ENCODE measurements around the gene SMTN. TPM values are rescaled to one million over a fixed set of nuclear protein-coding genes. Genes with fewer than 3 reads are reported as not detected.
A peak's percentile ranks its signal among the peaks of the same experiment; 100 is the strongest.

Gene SMTN
- total and polyA plus RNA-seq, 9 of the 15 experiments (the other 6 are each of a cell fraction or from before 2014, with no cell fraction given), result 2.5 to 41.1 (median 16.1) TPM

DNA sequence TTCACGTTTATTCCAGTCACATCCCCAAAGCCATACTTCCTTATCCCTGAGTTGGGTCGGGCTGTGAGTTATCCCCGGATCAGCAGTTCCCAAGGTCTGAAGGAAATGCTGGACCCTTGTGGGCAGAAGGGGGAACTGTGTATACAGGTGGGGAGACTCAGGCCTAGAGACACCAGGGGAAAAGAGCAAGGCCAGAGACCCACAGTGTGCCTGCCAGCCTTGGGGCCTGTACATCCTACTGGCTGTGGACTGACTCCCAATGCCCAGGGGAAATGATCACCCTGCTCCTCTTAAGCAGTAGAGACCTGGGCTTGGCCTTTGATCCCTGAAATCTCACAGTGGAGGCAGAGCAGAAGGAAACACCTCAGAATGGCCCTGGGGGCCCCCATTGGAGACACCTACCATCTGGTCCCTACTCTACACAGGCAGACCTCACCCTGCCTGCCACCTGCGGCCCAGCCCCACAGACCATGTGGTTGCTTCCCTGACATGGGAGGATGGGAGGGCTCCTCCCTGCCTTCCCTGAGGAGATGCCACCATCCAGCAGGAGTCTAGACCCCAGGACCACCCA lies 25.0 kb downstream of the SMTN start:
- H3K36me3 ChIP-seq (ENCODE audit: control insufficient read depth, insufficient read depth, low read length), result peaks cover under 1% of the 10 kb centered on the region; the same call in 1 of the 3 replicates
- TSS peak; percentile 63 for BruUV-seq (replicated peaks)
- intact Hi-C loops (cut with micrococcal nuclease), result loop anchor here (2.0 kb wide), 1 partner anchor 43 kb away; no protein-coding TSS in a partner anchor
- H3K9ac ChIP-seq (ENCODE audit: insufficient read depth in 1 of 2, low read depth in 2 of 2, low read length in 2 of 2), result no peak overlapping the region
- no peaks in the 10 kb centered on the region for H3K9me3 ChIP-seq (replicated peaks; ENCODE audit: control insufficient read depth, insufficient read depth, low read depth, low read length)
- 55% methylated on average over 4 of the region's 4 CpGs for WGBS (ENCODE audit: insufficient coverage, low coverage, missing lambda C conversion rate)
- POLR2A ChIA-PET, result interaction anchor here (0.7 to 4.4 kb wide), 2 partner anchors 22 to 24 kb away, joined by 5 to 18 read pairs; no protein-coding TSS in a partner anchor
- TF ChIP-seq, protein P1, sequence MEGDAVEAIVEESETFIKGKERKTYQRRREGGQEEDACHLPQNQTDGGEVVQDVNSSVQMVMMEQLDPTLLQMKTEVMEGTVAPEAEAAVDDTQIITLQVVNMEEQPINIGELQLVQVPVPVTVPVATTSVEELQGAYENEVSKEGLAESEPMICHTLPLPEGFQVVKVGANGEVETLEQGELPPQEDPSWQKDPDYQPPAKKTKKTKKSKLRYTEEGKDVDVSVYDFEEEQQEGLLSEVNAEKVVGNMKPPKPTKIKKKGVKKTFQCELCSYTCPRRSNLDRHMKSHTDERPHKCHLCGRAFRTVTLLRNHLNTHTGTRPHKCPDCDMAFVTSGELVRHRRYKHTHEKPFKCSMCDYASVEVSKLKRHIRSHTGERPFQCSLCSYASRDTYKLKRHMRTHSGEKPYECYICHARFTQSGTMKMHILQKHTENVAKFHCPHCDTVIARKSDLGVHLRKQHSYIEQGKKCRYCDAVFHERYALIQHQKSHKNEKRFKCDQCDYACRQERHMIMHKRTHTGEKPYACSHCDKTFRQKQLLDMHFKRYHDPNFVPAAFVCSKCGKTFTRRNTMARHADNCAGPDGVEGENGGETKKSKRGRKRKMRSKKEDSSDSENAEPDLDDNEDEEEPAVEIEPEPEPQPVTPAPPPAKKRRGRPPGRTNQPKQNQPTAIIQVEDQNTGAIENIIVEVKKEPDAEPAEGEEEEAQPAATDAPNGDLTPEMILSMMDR (IDR thresholded peaks at IDR 0.05 in 2 of 3, conservative IDR thresholded peaks at IDR 0.05 in 1 of 3; ENCODE audit: insufficient read depth in 2 of 3, low read depth in 1 of 3, low read length in 3 of 3), result 0 out of 6 replicates have a peak, but pooled peaks of 1 of the 3 experiments have one; percentile 1
- TF ChIP-seq SP2 (IDR thresholded peaks at IDR 0.05; ENCODE audit: extremely low read depth, low read depth, low read length, poor library complexity, severe bottlenecking), result no peak
- H3K27me3 ChIP-seq (ENCODE audit: control insufficient read depth in 2 of 2, insufficient read depth in 2 of 2, low read length in 2 of 2), result no peaks in the 10 kb centered on the region
- no peaks in the 10 kb centered on the region for H3K9me1 ChIP-seq (ENCODE audit: control insufficient read depth, insufficient read depth, low read length)
- in situ Hi-C loops (cut with MboI), result no loop called here
- no peaks in the 10 kb centered on the region for H3K79me2 ChIP-seq (ENCODE audit: control insufficient read depth, insufficient read depth, low read length)
- H3K4me2 ChIP-seq (ENCODE audit: insufficient read depth, low read length), result no peak overlapping the region
- FAIRE-seq (no peak), ATAC-seq (no peak), DNase-seq (ENCODE audit: extremely low read depth in 1 of 4, low spot score in 3 of 4) (no peak)
- H3K4me3 ChIP-seq, result no peak overlapping the region
- H3K27ac ChIP-seq (ENCODE audit: extremely low read depth, low read depth, low read length), result no peak overlapping the region
- H4K20me1 ChIP-seq (replicated peaks; ENCODE audit: control insufficient read depth, insufficient read depth, low read length), result no peaks in the 10 kb centered on the region
- peaks cover 8 to 17% of the 10 kb centered on the region in 2 experiments; a peak in 4 of 5 replicates for H3K4me1 ChIP-seq (replicated peaks in 1 of 2; ENCODE audit: control insufficient read depth in 2 of 2, insufficient read depth in 2 of 2, low read length in 2 of 2)
- CTCF ChIA-PET (ENCODE audit: low intra/inter-chr PET ratio), result no interaction called here
- no peak overlapping the region for H2AFZ ChIP-seq (ENCODE audit: low read depth, low read length)

All from K562 (cell line).